NT2/D1 (cell line): Measurements from ENCODE around the gene CRTAP.

Experiments used
- SUZ12 ChIP-seq: IDR thresholded peaks from 2 replicates; pipeline ENCODE4 v1.6.1; 2011; ENCODE audit not compliant: insufficient read length, insufficient read depth; ENCODE audit errors: extremely low read depth
- YY1 ChIP-seq: IDR thresholded peaks from 2 replicates; pipeline ENCODE4 v1.6.1; 2011; ENCODE audit not compliant: insufficient read length, insufficient read depth
- ZNF274 ChIP-seq: IDR thresholded peaks from 2 replicates; pipeline ENCODE4 v1.6.1; 2011; ENCODE audit warnings: mild to moderate bottlenecking, low read depth, low read length

- TF ChIP-seq SUZ12 (no peak), ZNF274 (no peak), YY1 (no peak)
Observed at GRCh38 chr3:33187368-33187634, 73.5 kb downstream of the CRTAP start.
